HCT116 (cell line): ENCODE measurements around the gene LILRB1. TPM values are rescaled to one million over a fixed set of nuclear protein-coding genes. Genes with fewer than 3 reads are reported as not detected.

Source experiments
- ATAC-seq: fragments of 200-7000 bp; cut with Tn5 transposase; 2 replicates; pipeline ENCODE4 v1.9.1; 2020; ENCODE audit warnings: mild to moderate bottlenecking, moderate library complexity
- BruUV-seq: library from RNA; stranded (reverse); fragments of 400-500 nt; replicated peaks from 2 replicates; lab custom pipeline; 2021; lab: Mats Ljungman, UMichigan
- CTCF ChIA-PET: fragments of 300-600 bp; sonication (Branson Sonifier 250); formaldehyde crosslinking; loops from one replicate; lab custom pipeline; 2021; ENCODE audit warnings: antibody characterized with exemption; lab: Charles Lee
- POLR2A ChIA-PET: fragments of 300-600, 350-600 bp; sonication (Branson Sonifier 250); formaldehyde crosslinking; loops from one replicate; lab custom pipeline; 2021; ENCODE audit warnings: antibody characterized with exemption; lab: Charles Lee
- RAD21 ChIA-PET, 2 experiments: fragments of 300-600 bp; sonication (Branson Sonifier 250); formaldehyde crosslinking; loops; one replicate each; lab custom pipeline; 2023; ENCODE audit warnings: low total read pairs in 2 of 2; ENCODE audit not compliant: uncharacterized antibody in 2 of 2, unreplicated experiment in 2 of 2, low non-redundant PET in 1 of 2; lab: Charles Lee
- DNase-seq: peaks from one replicate; pipeline ENCODE4 v3.0.0-alpha.2; 2010; ENCODE audit warnings: low read depth, low spot score
- H2AFZ ChIP-seq: fragments of 200-600 bp; shearing (Covaris generic), sonication (generic); 2 replicates; pipeline ENCODE4 v1.6.1; 2017; ENCODE audit warnings: low read depth, mixed run types, mixed read lengths, antibody characterized with exemption, low read length; ENCODE audit not compliant: poor library complexity, severe bottlenecking
- H3K27ac ChIP-seq: 2 replicates; pipeline ENCODE4 v1.5.1; 2012; ENCODE audit warnings: low read depth, low read length
- H3K27me3 ChIP-seq: fragments of 200-600 bp; sonication (generic); 2 replicates; pipeline ENCODE4 v1.6.1; 2016; ENCODE audit warnings: mixed run types, low read length, mixed read lengths; ENCODE audit not compliant: insufficient read depth
- H3K36me3 ChIP-seq, 2 experiments: fragments of 200-500 bp in 1 of 2; fragments of 200-600 bp in 1 of 2; sonication (Bioruptor generic) in 1 of 2; sonication (generic) in 1 of 2; 2 replicates each; pipeline versions ENCODE4 v1.5.1 to v1.6.1; 2014 to 2016; ENCODE audit warnings: low read length in 2 of 2, inconsistent platforms in 1 of 2, mixed read lengths in 1 of 2, mixed run types in 1 of 2; ENCODE audit not compliant: insufficient read depth in 2 of 2, control insufficient read depth in 1 of 2
- H3K4me1 ChIP-seq, 2 experiments: fragments of 200-600 bp in 1 of 2; sonication (generic) in 1 of 2; 2 replicates each; pipeline versions ENCODE4 v1.5.1 to v1.6.1; 2012 to 2017; ENCODE audit warnings: low read length in 2 of 2, inconsistent platforms in 1 of 2, mild to moderate bottlenecking in 1 of 2, mixed read lengths in 1 of 2, mixed run types in 1 of 2, moderate library complexity in 1 of 2; ENCODE audit not compliant: insufficient read depth in 2 of 2, control insufficient read depth in 1 of 2
- H3K4me2 ChIP-seq: fragments of 200-600 bp; sonication (generic); 2 replicates; pipeline ENCODE4 v1.6.1; 2017; ENCODE audit warnings: mixed run types, low read length, mixed read lengths
- H3K4me3 ChIP-seq, 2 experiments: fragments of 200-600 bp in 1 of 2; sonication (generic) in 1 of 2; replicated peaks in 1 of 2; 2 replicates each; pipeline ENCODE4 v1.5.1; 2011 to 2016; ENCODE audit warnings: low read length in 2 of 2, control low read depth in 1 of 2, low read depth in 1 of 2, mild to moderate bottlenecking in 1 of 2, mixed read lengths in 1 of 2, mixed run types in 1 of 2
- H3K79me2 ChIP-seq: fragments of 200-600 bp; sonication (generic); 2 replicates; pipeline ENCODE4 v1.6.1; 2017; ENCODE audit warnings: mild to moderate bottlenecking, mixed run types, low read length, moderate library complexity, mixed read lengths; ENCODE audit not compliant: insufficient read depth
- H3K9ac ChIP-seq: fragments of 200-600 bp; sonication (generic); 2 replicates; pipeline ENCODE4 v1.6.1; 2016; ENCODE audit warnings: low read length, mixed read lengths
- H3K9me2 ChIP-seq: fragments of 200-600 bp; sonication (generic), shearing (Covaris generic); 2 replicates; pipeline ENCODE4 v1.6.1; 2017; ENCODE audit warnings: mixed run types, mild to moderate bottlenecking, moderate library complexity; ENCODE audit not compliant: insufficient read depth
- H3K9me3 ChIP-seq, 2 experiments: fragments of 200-500 bp in 1 of 2; fragments of 200-600 bp in 1 of 2; sonication (Bioruptor generic) in 1 of 2; sonication (generic) in 1 of 2; 2 replicates each; pipeline ENCODE4 v1.6.1; 2014 to 2017; ENCODE audit warnings: low read length in 2 of 2, mixed read lengths in 2 of 2, inconsistent platforms in 1 of 2, low read depth in 1 of 2, mild to moderate bottlenecking in 1 of 2, mixed run types in 1 of 2, moderate library complexity in 1 of 2; ENCODE audit not compliant: control insufficient read depth in 1 of 2, insufficient read depth in 1 of 2
- H4K20me1 ChIP-seq: fragments of 200-600 bp; sonication (generic), shearing (Covaris generic); 2 replicates; pipeline ENCODE4 v1.6.1; 2017; ENCODE audit warnings: mixed run types, mild to moderate bottlenecking, moderate library complexity; ENCODE audit not compliant: insufficient read depth
- CBX3 ChIP-seq: IDR thresholded peaks from 2 replicates; pipeline ENCODE4 v1.6.1; 2012; ENCODE audit warnings: low read depth
- EGR1 ChIP-seq: IDR thresholded peaks from 2 replicates; pipeline ENCODE4 v1.6.1; 2012; ENCODE audit warnings: low read depth
- EZH2 ChIP-seq: fragments of 200-600 bp; sonication (generic); IDR thresholded peaks from 2 replicates; pipeline ENCODE4 v1.6.1; 2017; ENCODE audit warnings: antibody characterized with exemption, mixed run types
- EZH2phosphoT487 ChIP-seq: fragments of 200-600 bp; IDR thresholded peaks from 2 replicates; pipeline ENCODE4 v1.6.1; 2018; ENCODE audit warnings: antibody characterized with exemption, borderline replicate concordance
- FOSL1 ChIP-seq: IDR thresholded peaks from 2 replicates; pipeline ENCODE4 v1.6.1; 2012; ENCODE audit warnings: low read depth
- POLR2A ChIP-seq: IDR thresholded peaks from 2 replicates; pipeline ENCODE4 v1.7.0; 2011; ENCODE audit warnings: borderline replicate concordance; ENCODE audit not compliant: insufficient read depth, insufficient read length; ENCODE audit errors: extremely low read depth
- POLR2AphosphoS5 ChIP-seq: IDR thresholded peaks from 2 replicates; pipeline ENCODE4 v1.6.1; 2011; ENCODE audit warnings: mild to moderate bottlenecking, low read depth, low read length, moderate library complexity
- RAD21 ChIP-seq: IDR thresholded peaks from 2 replicates; pipeline ENCODE4 v1.6.1; 2012; ENCODE audit warnings: low read depth, mild to moderate bottlenecking
- SIN3A ChIP-seq: IDR thresholded peaks from 2 replicates; pipeline ENCODE4 v1.6.1; 2012; ENCODE audit warnings: low read depth
- SP1 ChIP-seq: IDR thresholded peaks from 2 replicates; pipeline ENCODE4 v1.6.1; 2012; ENCODE audit warnings: low read depth
- SRF ChIP-seq: IDR thresholded peaks from 2 replicates; pipeline ENCODE4 v1.6.1; 2012; ENCODE audit warnings: low read depth
- YY1 ChIP-seq: IDR thresholded peaks from 2 replicates; pipeline ENCODE4 v1.6.1; 2011; ENCODE audit warnings: low read length, low read depth, moderate library complexity, mild to moderate bottlenecking; ENCODE audit not compliant: insufficient replicate concordance; ENCODE audit errors: extremely low read depth
- ZFX ChIP-seq: fragments of 450-650 bp; IDR thresholded peaks from 2 replicates; pipeline ENCODE4 v1.6.1; 2017
- ZNF274 ChIP-seq: fragments of 200-500 bp; sonication (Bioruptor generic); IDR thresholded peaks from 2 replicates; pipeline ENCODE4 v1.6.1; 2014; ENCODE audit warnings: mild to moderate bottlenecking, low read depth, low read length, inconsistent platforms
- intact Hi-C: fragments of 100-400 bp; cut with micrococcal nuclease; formaldehyde crosslinking; loops from 2 replicates; pipeline ENCODE4 v1.10.0; 2022
- total RNA-seq: library from RNA; stranded (reverse); gene quantifications from one replicate; pipeline ENCODE4 v1.2.1, GENCODE V29; 2021; ENCODE audit not compliant: unreplicated experiment
- TF ChIP-seq, protein P1 (sequence below): IDR thresholded peaks from 2 replicates; pipeline ENCODE4 v1.6.1; 2011; ENCODE audit warnings: mild to moderate bottlenecking, low read length, moderate library complexity; ENCODE audit not compliant: insufficient replicate concordance; ENCODE audit errors: extremely low read depth
- TF ChIP-seq, protein P2 (sequence below): IDR thresholded peaks from 2 replicates; pipeline ENCODE4 v1.6.1; 2012
- TF ChIP-seq, protein P3 (sequence below), 3 experiments: fragments of 200-600 bp in 1 of 3; sonication (generic) in 1 of 3; IDR thresholded peaks in 2 of 3; conservative IDR thresholded peaks in 1 of 3; 2 replicates each; pipeline ENCODE4 v1.5.1; 2012 to 2017; ENCODE audit warnings: low read depth in 2 of 3, low read length in 2 of 3, antibody characterized with exemption in 1 of 3, borderline replicate concordance in 1 of 3, control low read depth in 1 of 3, mild to moderate bottlenecking in 1 of 3, mixed read lengths in 1 of 3, mixed run types in 1 of 3, moderate library complexity in 1 of 3; ENCODE audit not compliant: insufficient read depth in 1 of 3

The LILRB1 gene
- total RNA-seq, 1 experiment from 2014 or later, result not detected

DNA sequence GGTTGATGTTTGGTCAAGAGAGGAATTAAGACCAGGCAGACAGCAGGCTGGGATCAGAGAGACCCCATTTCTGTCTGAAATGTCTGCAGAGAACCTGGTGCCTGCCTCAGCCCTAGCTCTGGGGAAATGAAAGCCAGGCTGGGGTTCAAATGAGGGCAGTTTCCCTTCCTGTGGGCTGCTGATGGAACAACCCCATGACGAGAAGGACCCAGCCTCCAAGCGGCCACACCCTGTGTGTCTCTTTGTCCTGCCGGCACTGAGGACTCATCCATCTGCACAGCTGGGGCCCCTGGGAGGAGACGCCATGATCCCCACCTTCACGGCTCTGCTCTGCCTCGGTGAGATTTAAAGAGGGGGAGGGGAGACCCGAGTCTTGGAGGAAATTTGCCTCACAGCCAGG is 32.4 kb downstream of the LILRB1 start, which contains the start of gene LILRB4:
Gene LILRB4, plus strand, starts transcription at position 256 of the 400 bp plus-strand sequence. Its CDS starts 49 bp downstream, at position 305.
- H3K79me2 ChIP-seq, result no peaks in the 10 kb centered on the region
- CTCF ChIA-PET, result interaction anchor here (3.5 kb wide), 1 partner anchor 11 kb away, joined by 12 read pairs; no protein-coding TSS in a partner anchor
- no peaks in the 10 kb centered on the region for H4K20me1 ChIP-seq
- H2AFZ ChIP-seq, result no peak within 1 kb of the TSS
- H3K4me3 ChIP-seq, result no peak within 1 kb of the TSS
- POLR2A ChIA-PET, result no interaction called here
- no peak within 1 kb of the TSS for H3K4me2 ChIP-seq
- DNase-seq (no peak), ATAC-seq (no peak)
- no peaks in the 10 kb centered on the region for H3K9me3 ChIP-seq
- H3K27me3 ChIP-seq, result peaks cover 12% of the 10 kb centered on the region; the same call in 1 of the 2 replicates
- no peaks in the 10 kb centered on the region for H3K4me1 ChIP-seq
- H3K36me3 ChIP-seq, result no peaks in the 10 kb centered on the region
- no peak within 1 kb of the TSS for H3K9ac ChIP-seq
- H3K27ac ChIP-seq, result no peak within 1 kb of the TSS
- BruUV-seq, result no TSS peak
- intact Hi-C loops, result no loop called here
- RAD21 ChIA-PET, result no interaction called here
- no peaks in the 10 kb centered on the region for H3K9me2 ChIP-seq
- TF ChIP-seq ZFX, result no peak
- TF ChIP-seq EZH2, result no peak
- no peak for TF ChIP-seq CBX3
- TF ChIP-seq EZH2phosphoT487, result no peak
- no peak for TF ChIP-seq RAD21
- no peak for TF ChIP-seq SP1
- TF ChIP-seq POLR2AphosphoS5, result no peak
- TF ChIP-seq SIN3A, result no peak
- TF ChIP-seq, protein P1, sequence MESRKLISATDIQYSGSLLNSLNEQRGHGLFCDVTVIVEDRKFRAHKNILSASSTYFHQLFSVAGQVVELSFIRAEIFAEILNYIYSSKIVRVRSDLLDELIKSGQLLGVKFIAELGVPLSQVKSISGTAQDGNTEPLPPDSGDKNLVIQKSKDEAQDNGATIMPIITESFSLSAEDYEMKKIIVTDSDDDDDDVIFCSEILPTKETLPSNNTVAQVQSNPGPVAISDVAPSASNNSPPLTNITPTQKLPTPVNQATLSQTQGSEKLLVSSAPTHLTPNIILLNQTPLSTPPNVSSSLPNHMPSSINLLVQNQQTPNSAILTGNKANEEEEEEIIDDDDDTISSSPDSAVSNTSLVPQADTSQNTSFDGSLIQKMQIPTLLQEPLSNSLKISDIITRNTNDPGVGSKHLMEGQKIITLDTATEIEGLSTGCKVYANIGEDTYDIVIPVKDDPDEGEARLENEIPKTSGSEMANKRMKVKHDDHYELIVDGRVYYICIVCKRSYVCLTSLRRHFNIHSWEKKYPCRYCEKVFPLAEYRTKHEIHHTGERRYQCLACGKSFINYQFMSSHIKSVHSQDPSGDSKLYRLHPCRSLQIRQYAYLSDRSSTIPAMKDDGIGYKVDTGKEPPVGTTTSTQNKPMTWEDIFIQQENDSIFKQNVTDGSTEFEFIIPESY, result no peak
- TF ChIP-seq, protein P2, sequence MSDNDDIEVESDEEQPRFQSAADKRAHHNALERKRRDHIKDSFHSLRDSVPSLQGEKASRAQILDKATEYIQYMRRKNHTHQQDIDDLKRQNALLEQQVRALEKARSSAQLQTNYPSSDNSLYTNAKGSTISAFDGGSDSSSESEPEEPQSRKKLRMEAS, result no peak
- TF ChIP-seq FOSL1, result no peak
- TF ChIP-seq EGR1, result no peak
- no peak for TF ChIP-seq YY1
- no peak for TF ChIP-seq POLR2A
- no peak for TF ChIP-seq ZNF274
- TF ChIP-seq, protein P3, sequence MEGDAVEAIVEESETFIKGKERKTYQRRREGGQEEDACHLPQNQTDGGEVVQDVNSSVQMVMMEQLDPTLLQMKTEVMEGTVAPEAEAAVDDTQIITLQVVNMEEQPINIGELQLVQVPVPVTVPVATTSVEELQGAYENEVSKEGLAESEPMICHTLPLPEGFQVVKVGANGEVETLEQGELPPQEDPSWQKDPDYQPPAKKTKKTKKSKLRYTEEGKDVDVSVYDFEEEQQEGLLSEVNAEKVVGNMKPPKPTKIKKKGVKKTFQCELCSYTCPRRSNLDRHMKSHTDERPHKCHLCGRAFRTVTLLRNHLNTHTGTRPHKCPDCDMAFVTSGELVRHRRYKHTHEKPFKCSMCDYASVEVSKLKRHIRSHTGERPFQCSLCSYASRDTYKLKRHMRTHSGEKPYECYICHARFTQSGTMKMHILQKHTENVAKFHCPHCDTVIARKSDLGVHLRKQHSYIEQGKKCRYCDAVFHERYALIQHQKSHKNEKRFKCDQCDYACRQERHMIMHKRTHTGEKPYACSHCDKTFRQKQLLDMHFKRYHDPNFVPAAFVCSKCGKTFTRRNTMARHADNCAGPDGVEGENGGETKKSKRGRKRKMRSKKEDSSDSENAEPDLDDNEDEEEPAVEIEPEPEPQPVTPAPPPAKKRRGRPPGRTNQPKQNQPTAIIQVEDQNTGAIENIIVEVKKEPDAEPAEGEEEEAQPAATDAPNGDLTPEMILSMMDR (IDR thresholded peaks at IDR 0.05 in 2 of 3, conservative IDR thresholded peaks at IDR 0.05 in 1 of 3; ENCODE audit: borderline replicate concordance in 1 of 3, insufficient read depth in 1 of 3, low read depth in 2 of 3, low read length in 2 of 3), result no peak
- no peak for TF ChIP-seq SRF
